Measurements from ENCODE around the gene OSBP2.

OSBP2 gene

GRCh38 chr22:30858976-30859713 lies 164.5 kb downstream of the OSBP2 start:
- Histone ChIP-seq H3K9me3 (no peaks in the 10 kb centered on the region), H3K4me3 (ENCODE audit: low read depth, low read length) (no peak overlapping the region), H3K36me3 (no peaks in the 10 kb centered on the region), H3K27me3 (no peaks in the 10 kb centered on the region), H3K4me1 (no peaks in the 10 kb centered on the region)
- no peak for TF ChIP-seq CTCF (IDR thresholded peaks at IDR 0.05; ENCODE audit: low read depth, low read length)
- DNase-seq: no peak

- no peak for DNase-seq
- Histone ChIP-seq H3K4me1 (no peaks in the 10 kb centered on the region), H3K4me3 (ENCODE audit: low read depth, low read length) (no peak overlapping the region), H3K27me3 (no peaks in the 10 kb centered on the region), H3K36me3 (no peaks in the 10 kb centered on the region), H3K9me3 (no peaks in the 10 kb centered on the region)
- TF ChIP-seq CTCF (IDR thresholded peaks at IDR 0.05; ENCODE audit: low read depth, low read length): no peak
Observed at GRCh38 chr22:30859714-30860095, 165.0 kb downstream of the OSBP2 start.

- no peaks in the 10 kb centered on the region for H3K9me3 ChIP-seq
Observed at GRCh38 chr22:30860176-30861105, 165.8 kb downstream of the OSBP2 start.

GRCh38 chr22:30861131-30861530 lies 166.5 kb downstream of the OSBP2 start:
- no peaks in the 10 kb centered on the region for H3K36me3 ChIP-seq
- no peak overlapping the region for H3K4me3 ChIP-seq (ENCODE audit: low read depth, low read length)
- no peaks in the 10 kb centered on the region for H3K27me3 ChIP-seq
- H3K9me3 ChIP-seq: no peaks in the 10 kb centered on the region
- TF ChIP-seq CTCF (IDR thresholded peaks at IDR 0.05; ENCODE audit: low read depth, low read length): no peak
- no peak for DNase-seq
- H3K4me1 ChIP-seq: no peaks in the 10 kb centered on the region

More at GRCh38 chr22:30860176-30861105, 165.8 kb downstream of the OSBP2 start:
- no peak overlapping the region for H3K4me3 ChIP-seq (ENCODE audit: low read depth, low read length)
- H3K27me3 ChIP-seq: no peaks in the 10 kb centered on the region
- no peak for TF ChIP-seq CTCF (IDR thresholded peaks at IDR 0.05; ENCODE audit: low read depth, low read length)
- no peak for DNase-seq
- H3K4me1 ChIP-seq: no peaks in the 10 kb centered on the region
- H3K36me3 ChIP-seq: no peaks in the 10 kb centered on the region

- H3K36me3 ChIP-seq: no peaks in the 10 kb centered on the region
- no peak overlapping the region for H3K4me3 ChIP-seq (ENCODE audit: low read depth, low read length)
- TF ChIP-seq CTCF (IDR thresholded peaks at IDR 0.05; ENCODE audit: low read depth, low read length): no peak
- H3K9me3 ChIP-seq: no peaks in the 10 kb centered on the region
- H3K27me3 ChIP-seq: no peaks in the 10 kb centered on the region
- DNase-seq: no peak
- H3K4me1 ChIP-seq: no peaks in the 10 kb centered on the region
Observed at GRCh38 chr22:30861688-30862552, 167.2 kb downstream of the OSBP2 start.
